Gastroesophageal sphincter (tissue), 4 donors: ENCODE data around the gene METTL15. TPM values are rescaled to one million over a fixed set of nuclear protein-coding genes. Genes with fewer than 3 reads are reported as not detected.
"Not testable (repeated sequence)": the region's sequence is repeated elsewhere in the genome, so short reads cannot be mapped to it uniquely, and the experiment has no call there.

Source experiments
- ATAC-seq: fragments of 150-250 bp; one replicate; pipeline ENCODE4 v1.9.1; 2016; ENCODE audit warnings: mild to moderate bottlenecking, moderate library complexity
- H3K27ac ChIP-seq, 4 donors: fragments of 200-600 bp; sonication (generic) in 3 of 4; 1 replicate in 3 of 4; 2 replicates in 1 of 4; pipeline ENCODE4 v1.5.1; 2016 to 2019
- H3K27me3 ChIP-seq: fragments of 200-600 bp; sonication (generic); one replicate; pipeline ENCODE4 v1.5.1; 2019
- H3K36me3 ChIP-seq, 2 donors: fragments of 200-600 bp; sonication (generic); one replicate each; pipeline ENCODE4 v1.5.1; 2019; ENCODE audit warnings: control low read depth in 1 of 2
- H3K4me1 ChIP-seq, 3 donors: fragments of 200-600 bp; sonication (generic); 1 replicate in 2 of 3; 2 replicates in 1 of 3; pipeline ENCODE4 v1.5.1; 2016 to 2019; ENCODE audit warnings: control low read depth in 2 of 3
- H3K4me3 ChIP-seq, 2 donors: fragments of 200-600 bp; sonication (generic); one replicate each; pipeline ENCODE4 v1.5.1; 2019; ENCODE audit warnings: mild to moderate bottlenecking in 1 of 2, moderate library complexity in 1 of 2
- H3K9me3 ChIP-seq, 3 donors: fragments of 200-600 bp; sonication (generic); one replicate each; pipeline ENCODE4 v1.5.1; 2017 to 2019; ENCODE audit warnings: control low read depth in 2 of 3
- CTCF ChIP-seq, 4 experiments: fragments of 200-600 bp in 2 of 4; fragments of 450-650 bp in 2 of 4; sonication (generic) in 1 of 4; IDR thresholded peaks; one replicate each; pipeline ENCODE4 v1.5.1; 2017 to 2019; ENCODE audit warnings: antibody characterized with exemption in 4 of 4, mild to moderate bottlenecking in 2 of 4, moderate library complexity in 2 of 4
- EP300 ChIP-seq: sonication (generic); formaldehyde crosslinking; IDR thresholded peaks from one replicate; pipeline ENCODE4 v1.6.1; 2017; ENCODE audit warnings: antibody characterized with exemption, mild to moderate bottlenecking
- POLR2A ChIP-seq, 2 donors: fragments of 450-650 bp; IDR thresholded peaks; one replicate each; pipeline ENCODE4 v1.6.1; 2017; ENCODE audit warnings: antibody characterized with exemption in 2 of 2, mild to moderate bottlenecking in 2 of 2, moderate library complexity in 1 of 2
- POLR2AphosphoS5 ChIP-seq: sonication (generic); formaldehyde crosslinking; IDR thresholded peaks from one replicate; pipeline ENCODE4 v1.6.1; 2017; ENCODE audit warnings: antibody characterized with exemption
- WGBS, 2 donors: methylation state at CpG; one replicate each; pipeline ENCODE4 v1.1.5; 2018; ENCODE audit warnings: low coverage in 1 of 2; 5-methylcytosine and 5-hydroxymethylcytosine counted together
- small RNA-seq, 4 donors: library from RNA; depleted of rRNA; stranded (forward); fragments of <200 nt; gene quantifications; one replicate each; pipeline ENCODE3, GENCODE V24; 2016
- total RNA-seq, 4 donors: library from RNA; depleted of rRNA; stranded (reverse); fragments of >200 nt; gene quantifications; one replicate each; pipeline ENCODE4 v1.1.0, GENCODE V29; 2016

Gene METTL15
- total RNA-seq, 4 donors from 2014 or later, result 7.8 to 20.5 (median 8.2) TPM

- Histone ChIP-seq H3K4me3 (no peak overlapping the region), H3K4me1 (no peaks in the 10 kb centered on the region), H3K27me3 (no peaks in the 10 kb centered on the region), H3K9me3 (no peaks in the 10 kb centered on the region), H3K27ac (no peak overlapping the region), H3K36me3 (no peaks in the 10 kb centered on the region)
- ATAC-seq, result no peak
- TF ChIP-seq POLR2AphosphoS5, result no peak
- no peak for TF ChIP-seq EP300
- TF ChIP-seq POLR2A (IDR thresholded peaks at IDR 0.05), result no peak
- TF ChIP-seq CTCF (IDR thresholded peaks at IDR 0.05), result no peak
These were observed 242.0 kb downstream of the METTL15 start for GRCh38 chr11:28350216-28350615.

GRCh38 chr11:28353991-28354390 lies 245.8 kb downstream of the METTL15 start:
- Histone ChIP-seq H3K4me3 (no peak overlapping the region), H3K27me3 (no peaks in the 10 kb centered on the region)

GRCh38 chr11:28366549-28367346 lies 258.6 kb downstream of the METTL15 start:
- no peaks in the 10 kb centered on the region for H3K4me1 ChIP-seq
- H3K4me3 ChIP-seq, result no peak overlapping the region
- H3K27me3 ChIP-seq, result no peaks in the 10 kb centered on the region
- H3K36me3 ChIP-seq, result peaks cover 0 to 13% of the 10 kb centered on the region in 2 donors
- H3K27ac ChIP-seq, result no peak overlapping the region
- WGBS, 2 donors, result 56 to 60% methylated on average over 2 of the region's 2 CpGs
- H3K9me3 ChIP-seq, result peaks cover 0 to 62% (median 0%) of the 10 kb centered on the region in 3 donors
- ATAC-seq, result no peak
- TF ChIP-seq POLR2AphosphoS5, result no peak
- TF ChIP-seq EP300, result no peak
- no peak for TF ChIP-seq CTCF (IDR thresholded peaks at IDR 0.05)
- no peak for TF ChIP-seq POLR2A (IDR thresholded peaks at IDR 0.05)

More at GRCh38 chr11:28353991-28354390, 245.8 kb downstream of the METTL15 start:
- no peaks in the 10 kb centered on the region for H3K9me3 ChIP-seq
- 97 to 100% methylated on average over 2 of the region's 2 CpGs for WGBS, 2 donors
- H3K4me1 ChIP-seq, result no peaks in the 10 kb centered on the region
- ATAC-seq, result no peak
- H3K27ac ChIP-seq, result no peak overlapping the region
- no peaks in the 10 kb centered on the region for H3K36me3 ChIP-seq
- TF ChIP-seq POLR2AphosphoS5 (no peak), CTCF (IDR thresholded peaks at IDR 0.05) (no peak), EP300 (no peak), POLR2A (IDR thresholded peaks at IDR 0.05) (no peak)

- H3K4me1 ChIP-seq, H3K36me3 ChIP-seq, H3K27me3 ChIP-seq, H3K4me3 ChIP-seq, H3K27ac ChIP-seq, ATAC-seq: not testable (repeated sequence)
- WGBS, 2 donors, result 0 to 80% methylated on average over 1 of the region's 14 CpGs
- H3K9me3 ChIP-seq, result peaks cover 0 to 31% (median 0%) of the 10 kb centered on the region in 3 donors
These were observed 269.9 kb downstream of the METTL15 start for GRCh38 chr11:28378095-28378494.

Small RNA genes lying within 50 kb of the gene (small RNA-seq; reads per million reads assigned to genes)
- gene AC023206.1, result 0 reads per million in 4 donors

Other genes with a start within 250 kb of the METTL15 start
- under 1 TPM in 3 of 4 donors, not detected in 1; 0.15 to 0.81 (median 0.59) TPM for gene KIF18A, start 232 bp upstream of the METTL15 start, total RNA-seq